GM23338 (cell line): ENCODE data around the gene FPGS. TPM values are rescaled to one million over a fixed set of nuclear protein-coding genes. Genes with fewer than 3 reads are reported as not detected.
"Not testable (repeated sequence)": the region's sequence is repeated elsewhere in the genome, so short reads cannot be mapped to it uniquely, and the experiment has no call there.

Source experiments
- ATAC-seq: fragments of 200-7000 bp; cut with Tn5 transposase; 3 replicates; pipeline ENCODE4 v1.9.1; 2020
- DNase-seq: peaks from one replicate; pipeline ENCODE4 v3.0.0-alpha.2; 2015; ENCODE audit warnings: low spot score
- H2AFZ ChIP-seq: fragments of 200-600 bp; sonication (generic); 2 replicates; pipeline ENCODE4 v1.8.0; 2016; ENCODE audit warnings: antibody characterized with exemption, mild to moderate bottlenecking, moderate library complexity
- H3F3A ChIP-seq: fragments of 200-600 bp; sonication (generic); replicated peaks from 2 replicates; pipeline ENCODE4 v1.8.0; 2017; ENCODE audit warnings: antibody characterized with exemption, mixed run types, low read depth
- H3K27ac ChIP-seq: fragments of 200-600 bp; sonication (generic); 2 replicates; pipeline ENCODE4 v1.6.1; 2016; ENCODE audit warnings: low read depth
- H3K27me3 ChIP-seq: fragments of 200-600 bp; sonication (generic); 2 replicates; pipeline ENCODE4 v1.8.0; 2016; ENCODE audit warnings: mild to moderate bottlenecking, mixed run types, moderate library complexity; ENCODE audit not compliant: insufficient read depth
- H3K36me3 ChIP-seq: fragments of 200-600 bp; sonication (generic); 2 replicates; pipeline ENCODE4 v1.8.0; 2016; ENCODE audit warnings: mild to moderate bottlenecking; ENCODE audit not compliant: insufficient read depth
- H3K4me1 ChIP-seq: fragments of 200-600 bp; sonication (generic); 2 replicates; pipeline ENCODE4 v1.8.0; 2016; ENCODE audit warnings: mild to moderate bottlenecking, moderate library complexity; ENCODE audit not compliant: insufficient read depth
- H3K4me2 ChIP-seq: fragments of 200-600 bp; sonication (generic); 2 replicates; pipeline ENCODE4 v1.7.1; 2017; ENCODE audit warnings: mixed run types
- H3K4me3 ChIP-seq: fragments of 200-600 bp; sonication (generic); 2 replicates; pipeline ENCODE4 v1.6.1; 2016; ENCODE audit warnings: mixed run types
- H3K79me2 ChIP-seq: fragments of 200-600 bp; sonication (generic); replicated peaks from 2 replicates; pipeline ENCODE4 v1.8.0; 2017; ENCODE audit warnings: mild to moderate bottlenecking; ENCODE audit not compliant: insufficient read depth
- H3K9me2 ChIP-seq: fragments of 200-600 bp; sonication (generic); 2 replicates; pipeline ENCODE4 v1.8.0; 2017; ENCODE audit not compliant: insufficient read depth
- H4K20me1 ChIP-seq: fragments of 200-600 bp; sonication (generic); replicated peaks from 2 replicates; pipeline ENCODE4 v1.8.0; 2017; ENCODE audit warnings: mild to moderate bottlenecking; ENCODE audit not compliant: insufficient read depth
- H3K27ac Mint-ChIP-seq: 2 replicates; pipeline ENCODE4 v1.8.0; 2020; ENCODE audit warnings: inconsistent platforms, mild to moderate bottlenecking, moderate library complexity, mixed read lengths
- H3K27me3 Mint-ChIP-seq: 3 replicates; pipeline ENCODE4 v1.8.0; 2022; ENCODE audit warnings: low read depth, mild to moderate bottlenecking, moderate library complexity, mixed read lengths, inconsistent platforms; ENCODE audit not compliant: insufficient read depth, poor library complexity
- H3K36me3 Mint-ChIP-seq: 3 replicates; pipeline ENCODE4 v1.8.0; 2021; ENCODE audit warnings: low read depth, mild to moderate bottlenecking, inconsistent platforms, moderate library complexity, mixed read lengths
- H3K4me1 Mint-ChIP-seq: 3 replicates; pipeline ENCODE4 v1.8.0; 2020; ENCODE audit warnings: mild to moderate bottlenecking, inconsistent platforms, mixed read lengths
- H3K4me3 Mint-ChIP-seq: 3 replicates; pipeline ENCODE4 v1.8.0; 2021; ENCODE audit warnings: moderate library complexity, mild to moderate bottlenecking, inconsistent platforms, mixed read lengths
- H3K9me3 Mint-ChIP-seq: 3 replicates; pipeline ENCODE4 v1.8.0; 2020; ENCODE audit warnings: moderate library complexity, mild to moderate bottlenecking, inconsistent platforms, mixed read lengths
- EZH2phosphoT487 ChIP-seq: fragments of 200-600 bp; sonication (generic); IDR thresholded peaks from one replicate; pipeline ENCODE4 v1.8.1; 2018; ENCODE audit warnings: antibody characterized with exemption; ENCODE audit not compliant: unreplicated experiment
- NANOG ChIP-seq: IDR thresholded peaks from 2 replicates; pipeline ENCODE4 v1.6.1; 2016; ENCODE audit warnings: antibody characterized with exemption, borderline replicate concordance
- POLR2AphosphoS5 ChIP-seq: IDR thresholded peaks from 2 replicates; pipeline ENCODE4 v1.6.1; 2016; ENCODE audit warnings: antibody characterized with exemption, low read depth
- STAT1 ChIP-seq: IDR thresholded peaks from one replicate; pipeline ENCODE4 v1.6.1; 2016; ENCODE audit warnings: antibody characterized with exemption; ENCODE audit not compliant: unreplicated experiment
- ZNF462 ChIP-seq: fragments of 250-450 bp; sonication (Bioruptor Pico); IDR thresholded peaks from 2 replicates; pipeline ENCODE4 v1.5.0; 2020; ENCODE audit warnings: mild to moderate bottlenecking, moderate library complexity
- polyA plus RNA-seq: library from polyadenylated mRNA; unstranded; fragments of >200 nt; fragmentation: Nextera tagmentation; extraction: Ambion mirVana; gene quantifications from 2 replicates; pipeline ENCODE4 v1.2.1, GENCODE V29; 2016
- total RNA-seq: library from RNA; depleted of rRNA; stranded (reverse); fragments of >200 nt; shearing (Covaris generic); gene quantifications from 2 replicates; pipeline ENCODE4 v1.2.3, GENCODE V29; 2014
- TF ChIP-seq, protein P1 (sequence below), 2 experiments: fragments of 200-600 bp in 1 of 2; sonication (generic) in 1 of 2; conservative IDR thresholded peaks; 2 replicates each; pipeline versions ENCODE4 v1.5.1 to v1.6.1; 2016 to 2017; ENCODE audit warnings: antibody characterized with exemption in 2 of 2, low read depth in 2 of 2, mild to moderate bottlenecking in 2 of 2, moderate library complexity in 1 of 2

The FPGS gene
- total and polyA plus RNA-seq, 2 experiments from 2014 or later: 40.7 to 87.2 TPM

GRCh38 chr9:127756233-127756632 is 46.4 kb upstream of the FPGS start (continued):
- TF ChIP-seq ZNF462 (CRISPR knock-in tag): no peak
- TF ChIP-seq, protein P1, sequence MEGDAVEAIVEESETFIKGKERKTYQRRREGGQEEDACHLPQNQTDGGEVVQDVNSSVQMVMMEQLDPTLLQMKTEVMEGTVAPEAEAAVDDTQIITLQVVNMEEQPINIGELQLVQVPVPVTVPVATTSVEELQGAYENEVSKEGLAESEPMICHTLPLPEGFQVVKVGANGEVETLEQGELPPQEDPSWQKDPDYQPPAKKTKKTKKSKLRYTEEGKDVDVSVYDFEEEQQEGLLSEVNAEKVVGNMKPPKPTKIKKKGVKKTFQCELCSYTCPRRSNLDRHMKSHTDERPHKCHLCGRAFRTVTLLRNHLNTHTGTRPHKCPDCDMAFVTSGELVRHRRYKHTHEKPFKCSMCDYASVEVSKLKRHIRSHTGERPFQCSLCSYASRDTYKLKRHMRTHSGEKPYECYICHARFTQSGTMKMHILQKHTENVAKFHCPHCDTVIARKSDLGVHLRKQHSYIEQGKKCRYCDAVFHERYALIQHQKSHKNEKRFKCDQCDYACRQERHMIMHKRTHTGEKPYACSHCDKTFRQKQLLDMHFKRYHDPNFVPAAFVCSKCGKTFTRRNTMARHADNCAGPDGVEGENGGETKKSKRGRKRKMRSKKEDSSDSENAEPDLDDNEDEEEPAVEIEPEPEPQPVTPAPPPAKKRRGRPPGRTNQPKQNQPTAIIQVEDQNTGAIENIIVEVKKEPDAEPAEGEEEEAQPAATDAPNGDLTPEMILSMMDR (conservative IDR thresholded peaks at IDR 0.05; ENCODE audit: low read depth in 2 of 2): no peak
- no peak for TF ChIP-seq POLR2AphosphoS5
- no peak for TF ChIP-seq STAT1
- TF ChIP-seq NANOG: no peak
- no peak for TF ChIP-seq EZH2phosphoT487

DNA sequence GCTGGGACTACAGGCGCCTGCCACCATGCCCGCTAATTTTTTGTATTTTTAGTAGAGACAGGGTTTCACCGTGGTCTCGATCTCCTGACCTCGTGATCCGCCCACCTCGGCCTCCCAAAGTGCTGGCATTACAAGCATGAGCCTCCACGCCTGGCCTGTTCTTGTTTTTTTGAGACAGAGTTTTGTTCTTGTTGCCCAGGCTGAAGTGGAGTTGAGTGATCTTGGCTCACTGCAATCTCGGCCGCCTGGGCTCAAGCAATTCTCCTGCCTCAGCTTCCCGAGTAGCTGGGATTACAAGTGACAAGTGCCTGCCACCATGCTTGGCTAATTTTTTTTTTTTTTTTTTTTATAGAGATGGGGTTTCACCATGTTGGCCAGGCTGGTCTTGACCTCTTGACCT is 45.9 kb upstream of the FPGS start:
- not testable (repeated sequence) for H3K9me3 Mint-ChIP-seq, H3F3A ChIP-seq, H4K20me1 ChIP-seq, H3K4me3 ChIP-seq, H3K79me2 ChIP-seq, H3K4me2 ChIP-seq, DNase-seq, H3K27ac Mint-ChIP-seq, H3K36me3 Mint-ChIP-seq, H2AFZ ChIP-seq, H3K4me1 Mint-ChIP-seq, H3K4me3 Mint-ChIP-seq, H3K27ac ChIP-seq, H3K9me2 ChIP-seq, ATAC-seq, H3K36me3 ChIP-seq
- H3K27me3 Mint-ChIP-seq: peaks cover 18% of the 10 kb centered on the region
- Histone ChIP-seq H3K27me3 (peaks cover 14% of the 10 kb centered on the region), H3K4me1 (peaks cover 10% of the 10 kb centered on the region; the same call in 1 of the 2 replicates)
